ENCODE measurements around the gene CNPY3. TPM values are rescaled to one million over a fixed set of nuclear protein-coding genes. Genes with fewer than 3 reads are reported as not detected.

CNPY3 gene
- total and polyA plus RNA-seq, 2 of the 13 experiments (the other 11 are each of a cell fraction or from before 2014, with no cell fraction given), result 42.3 to 60.2 TPM

GRCh38 chr6:42901538-42901957 is 27.7 kb upstream of the CNPY3 start (continued):
- TF ChIP-seq ZNF484 (CRISPR knock-in tag; IDR thresholded peaks at IDR 0.05; ENCODE audit: borderline replicate concordance, low read depth), result no peak
- 0 out of 2 replicates have a peak, but pooled peaks have one; percentile 27 for TF ChIP-seq ZBED4 (CRISPR knock-in tag; IDR thresholded peaks at IDR 0.05; ENCODE audit: borderline replicate concordance)
- TF ChIP-seq ZBTB33 (CRISPR knock-in tag; IDR thresholded peaks at IDR 0.05), result peak; percentile 49; the same call in 1 of the 2 replicates
- TF ChIP-seq ZNF121 (CRISPR knock-in tag; IDR thresholded peaks at IDR 0.05), result peak; percentile 47; the same call in 1 of the 2 replicates
- TF ChIP-seq RCOR2 (CRISPR knock-in tag; IDR thresholded peaks at IDR 0.05), result 0 out of 2 replicates have a peak, but pooled peaks have one; percentile 26
- peak; percentile 94 for TF ChIP-seq ARID3A (IDR thresholded peaks at IDR 0.05; ENCODE audit: low read depth, low read length)
- TF ChIP-seq ZFP41 (CRISPR knock-in tag; IDR thresholded peaks at IDR 0.05; ENCODE audit: borderline replicate concordance), result no peak
- TF ChIP-seq FOXJ3 (CRISPR knock-in tag; IDR thresholded peaks at IDR 0.05; ENCODE audit: borderline replicate concordance), result peak; percentile 62; the same call in 1 of the 2 replicates
- no peak for TF ChIP-seq MAZ (IDR thresholded peaks at IDR 0.05; ENCODE audit: borderline replicate concordance, low read depth, low read length)
- 0 out of 2 replicates have a peak, but pooled peaks have one; percentile 39 for TF ChIP-seq MAZ (CRISPR knock-in tag; IDR thresholded peaks at IDR 0.05; ENCODE audit: low read depth)
- TF ChIP-seq MATR3 (CRISPR knock-in tag; IDR thresholded peaks at IDR 0.05), result no peak
- peak; percentile 44 for TF ChIP-seq MEF2D (CRISPR knock-in tag; IDR thresholded peaks at IDR 0.05)
- no peak for TF ChIP-seq ZNF282 (IDR thresholded peaks at IDR 0.05; ENCODE audit: partially characterized antibody)
- 0 out of 4 replicates have a peak, but pooled peaks of 1 of the 2 experiments have one; percentile 48 for TF ChIP-seq ATF4 (CRISPR knock-in tag; IDR thresholded peaks at IDR 0.05)
- peak; percentile 56 for TF ChIP-seq ARID5B (CRISPR knock-in tag; IDR thresholded peaks at IDR 0.05)
- no peak for TF ChIP-seq NCOA5 (CRISPR knock-in tag; IDR thresholded peaks at IDR 0.05)
- TF ChIP-seq ZNF33A (CRISPR knock-in tag; IDR thresholded peaks at IDR 0.05; ENCODE audit: borderline replicate concordance), result no peak
